HepG2 (cell line): ENCODE data around the gene IL36B. TPM values are rescaled to one million over a fixed set of nuclear protein-coding genes. Genes with fewer than 3 reads are reported as not detected.

Experiments used
- ATAC-seq: fragments of 200-7000 bp; cut with Tn5 transposase; 3 replicates; pipeline ENCODE4 v1.9.1; 2020; ENCODE audit warnings: mild to moderate bottlenecking, moderate library complexity
- BruUV-seq: library from RNA; stranded (reverse); fragments of 400-500 nt; replicated peaks from 2 replicates; lab custom pipeline; 2021; lab: Mats Ljungman, UMichigan
- CTCF ChIA-PET: fragments of 300-600 bp; formaldehyde crosslinking; extraction: SDS; loops from one replicate; lab custom pipeline; 2021; ENCODE audit warnings: low total read pairs, inconsistent platforms, low intra/inter-chr PET ratio; lab: Yijun Ruan, JAX
- POLR2A ChIA-PET: fragments of 350-600 bp; sonication (Branson Sonifier 250); formaldehyde crosslinking; loops from one replicate; lab custom pipeline; 2020; ENCODE audit warnings: antibody characterized with exemption, inconsistent platforms; lab: Yijun Ruan, JAX
- DNase-seq: peaks from one replicate; pipeline ENCODE4 v3.0.0-alpha.2; 2015; ENCODE audit warnings: low spot score
- FAIRE-seq: peaks from 3 replicates; lab custom pipeline; 2011; peaks lifted over from hg19 to GRCh38; lab: Jason Lieb, UNC
- H2AFZ ChIP-seq: one replicate; pipeline ENCODE4 v1.6.1; 2011; ENCODE audit warnings: low read length, inconsistent platforms
- H3K27ac ChIP-seq: fragments of 300-600 bp; 3 replicates; pipeline ENCODE4 v1.8.0; 2011; ENCODE audit warnings: mixed run types, mild to moderate bottlenecking, mixed read lengths, low read length, inconsistent platforms; ENCODE audit not compliant: insufficient read depth; ENCODE audit errors: extremely low read length
- H3K27me3 ChIP-seq, 2 experiments: fragments of 200-600 bp in 1 of 2; 2 replicates in 1 of 2; 3 replicates in 1 of 2; pipeline versions ENCODE4 v1.6.0 to v1.8.0; 2011; ENCODE audit warnings: low read length in 2 of 2, mild to moderate bottlenecking in 2 of 2, moderate library complexity in 2 of 2, inconsistent platforms in 1 of 2; ENCODE audit not compliant: insufficient read depth in 2 of 2, control insufficient read depth in 1 of 2
- H3K36me3 ChIP-seq, 2 experiments: fragments of 200-600 bp in 1 of 2; replicated peaks in 1 of 2; 2 replicates in 1 of 2; 3 replicates in 1 of 2; pipeline versions ENCODE4 v1.5.1 to v1.8.0; 2011; ENCODE audit warnings: low read length in 2 of 2, inconsistent platforms in 1 of 2; ENCODE audit not compliant: insufficient read depth in 2 of 2, control insufficient read depth in 1 of 2
- H3K4me1 ChIP-seq: 2 replicates; pipeline ENCODE4 v1.5.1; 2012; ENCODE audit warnings: low read length, inconsistent platforms; ENCODE audit not compliant: insufficient read depth
- H3K4me2 ChIP-seq: 2 replicates; pipeline ENCODE4 v1.6.0; 2011; ENCODE audit warnings: low read depth, low read length, inconsistent platforms
- H3K4me3 ChIP-seq, 3 experiments: fragments of 200-600 bp in 1 of 3; sonication (generic), shearing (Covaris generic) in 1 of 3; replicated peaks in 1 of 3; 2 replicates each; pipeline ENCODE4 v1.5.1; 2011 to 2016; ENCODE audit warnings: low read length in 3 of 3, inconsistent platforms in 2 of 3, low read depth in 2 of 3, mild to moderate bottlenecking in 2 of 3, control low read depth in 1 of 3, mixed read lengths in 1 of 3; ENCODE audit not compliant: insufficient read depth in 1 of 3
- H3K79me2 ChIP-seq: one replicate; pipeline ENCODE4 v1.6.1; 2011; ENCODE audit warnings: low read length, inconsistent platforms; ENCODE audit not compliant: insufficient read depth
- H3K9ac ChIP-seq: 2 replicates; pipeline ENCODE4 v1.6.0; 2011; ENCODE audit warnings: mild to moderate bottlenecking, low read depth, low read length, inconsistent platforms; ENCODE audit not compliant: insufficient read depth
- H3K9me3 ChIP-seq: 2 replicates; pipeline ENCODE4 v1.5.1; 2012; ENCODE audit warnings: mild to moderate bottlenecking, low read length
- H4K20me1 ChIP-seq: 2 replicates; pipeline ENCODE4 v1.6.0; 2011; ENCODE audit warnings: inconsistent platforms, mild to moderate bottlenecking, low read length, moderate library complexity; ENCODE audit not compliant: insufficient read depth
- CEBPG ChIP-seq: IDR thresholded peaks from 2 replicates; pipeline ENCODE4 v1.6.1; 2016
- E2F2 ChIP-seq: sonication (generic); formaldehyde crosslinking; IDR thresholded peaks from 2 replicates; pipeline ENCODE4 v1.4.0; 2020; ENCODE audit warnings: missing genetic modification reagents, borderline replicate concordance
- WGBS: methylation state at CpG from one replicate; pipeline ENCODE4 v1.1.6; 2017; ENCODE audit warnings: low lambda C conversion rate; 5-methylcytosine and 5-hydroxymethylcytosine counted together
- in situ Hi-C: cut with HindIII; loops from 2 replicates; pipeline ENCODE4 v1.10.0; 2017; ENCODE audit warnings: low pct_unique_long_range_greater_than_20kb; ENCODE audit not compliant: extremely low pct_ligation_motif_present
- intact Hi-C: fragments of 100-400 bp; cut with micrococcal nuclease; formaldehyde crosslinking; loops from one replicate; pipeline ENCODE4 v1.10.0; 2022; ENCODE audit not compliant: unreplicated experiment
- polyA plus RNA-seq, 8 experiments: library from polyadenylated mRNA; depleted of rRNA in 3 of 8; stranded (reverse) in 7 of 8; unstranded in 1 of 8; fragments of >200 nt; fragmentation: Illumina TruSeq in 4 of 8; extraction: Trizol in 4 of 8; gene quantifications; 2 replicates each; pipeline versions ENCODE4 v1.2.1 to v1.2.3, GENCODE V29; 2011 to 2016; ENCODE audit warnings: low read depth in 4 of 8, missing spikeins in 1 of 8, mixed read lengths in 1 of 8; ENCODE audit not compliant: insufficient read depth in 1 of 8
- total RNA-seq, 5 experiments: library from RNA; depleted of rRNA; stranded (reverse); fragments of >200 nt; fragmentation: Illumina TruSeq; extraction: Trizol; gene quantifications; 2 replicates each; pipeline ENCODE4 v1.2.3, GENCODE V29; 2016; ENCODE audit warnings: low read depth in 1 of 5
- TF ChIP-seq, protein P1 (sequence below): sonication (generic); formaldehyde crosslinking; IDR thresholded peaks from 2 replicates; pipeline ENCODE4 v1.4.0; 2020; ENCODE audit warnings: low read depth, missing genetic modification reagents

Gene IL36B
- total and polyA plus RNA-seq, 2 of the 13 experiments (the other 11 are each of a cell fraction or from before 2014, with no cell fraction given): not detected

DNA sequence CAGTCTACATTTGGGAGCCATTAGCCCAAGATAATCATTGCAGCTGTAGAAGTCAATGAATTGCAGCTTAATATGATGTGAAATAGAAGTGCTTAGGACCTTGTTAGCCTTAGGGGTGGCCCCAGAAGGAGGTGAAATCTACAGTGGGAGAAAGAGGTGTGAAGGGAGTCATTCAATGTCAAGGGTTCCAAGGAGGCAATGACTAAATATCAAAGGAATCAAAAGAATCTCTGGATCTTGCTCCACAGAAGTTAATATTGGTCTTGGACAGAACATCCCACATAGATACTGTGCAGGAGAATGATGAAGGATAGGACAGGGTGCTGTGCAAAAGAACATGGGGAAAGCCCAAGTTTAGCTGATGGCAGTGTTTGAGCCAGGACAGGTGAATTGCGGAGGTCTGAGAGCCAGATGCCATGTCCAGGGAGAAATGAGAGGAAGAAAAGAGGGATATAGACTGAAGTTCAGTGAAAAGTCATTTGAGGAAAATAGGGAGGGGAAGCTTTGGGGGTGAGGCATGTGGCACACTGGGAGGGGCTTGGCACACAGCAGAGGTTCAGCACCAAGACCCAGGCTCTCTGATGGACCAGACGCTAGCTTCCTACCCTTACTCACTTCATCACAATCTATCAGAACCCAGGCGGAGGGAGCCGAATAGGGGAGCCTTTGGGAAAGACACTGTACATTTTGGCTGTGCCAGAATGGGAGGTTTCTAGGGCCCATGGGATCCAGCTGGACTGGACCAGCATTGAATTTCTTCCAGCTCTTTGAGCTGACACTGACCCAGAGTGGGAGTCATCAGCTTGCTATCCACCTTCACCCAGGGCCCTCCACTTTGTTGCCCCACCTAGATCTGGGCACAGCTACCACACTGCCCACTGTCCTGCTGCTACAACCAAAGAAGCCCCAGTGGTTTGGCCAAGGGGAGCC, 17.3 kb upstream of the IL36B start:
- Histone ChIP-seq H3K4me2 (no peak overlapping the region), H3K9me3 (no peaks in the 10 kb centered on the region), H3K79me2 (no peaks in the 10 kb centered on the region), H4K20me1 (no peaks in the 10 kb centered on the region), H3K4me3 (no peak overlapping the region), H3K27ac (no peak overlapping the region), H3K36me3 (no peaks in the 10 kb centered on the region), H3K4me1 (no peaks in the 10 kb centered on the region), H2AFZ (no peak overlapping the region), H3K27me3 (peaks cover 2 to 11% of the 10 kb centered on the region in 2 experiments; a peak in 3 of 5 replicates), H3K9ac (no peak overlapping the region)
- ChIA-PET POLR2A (no interaction called here), CTCF (no interaction called here)
- ATAC-seq: no peak
- intact Hi-C loops: no loop called here
- DNase-seq: no peak
- in situ Hi-C loops: no loop called here
- WGBS: 54% methylated on average over 4 of the region's 4 CpGs
- no TSS peak for BruUV-seq
- TF ChIP-seq, protein P1, sequence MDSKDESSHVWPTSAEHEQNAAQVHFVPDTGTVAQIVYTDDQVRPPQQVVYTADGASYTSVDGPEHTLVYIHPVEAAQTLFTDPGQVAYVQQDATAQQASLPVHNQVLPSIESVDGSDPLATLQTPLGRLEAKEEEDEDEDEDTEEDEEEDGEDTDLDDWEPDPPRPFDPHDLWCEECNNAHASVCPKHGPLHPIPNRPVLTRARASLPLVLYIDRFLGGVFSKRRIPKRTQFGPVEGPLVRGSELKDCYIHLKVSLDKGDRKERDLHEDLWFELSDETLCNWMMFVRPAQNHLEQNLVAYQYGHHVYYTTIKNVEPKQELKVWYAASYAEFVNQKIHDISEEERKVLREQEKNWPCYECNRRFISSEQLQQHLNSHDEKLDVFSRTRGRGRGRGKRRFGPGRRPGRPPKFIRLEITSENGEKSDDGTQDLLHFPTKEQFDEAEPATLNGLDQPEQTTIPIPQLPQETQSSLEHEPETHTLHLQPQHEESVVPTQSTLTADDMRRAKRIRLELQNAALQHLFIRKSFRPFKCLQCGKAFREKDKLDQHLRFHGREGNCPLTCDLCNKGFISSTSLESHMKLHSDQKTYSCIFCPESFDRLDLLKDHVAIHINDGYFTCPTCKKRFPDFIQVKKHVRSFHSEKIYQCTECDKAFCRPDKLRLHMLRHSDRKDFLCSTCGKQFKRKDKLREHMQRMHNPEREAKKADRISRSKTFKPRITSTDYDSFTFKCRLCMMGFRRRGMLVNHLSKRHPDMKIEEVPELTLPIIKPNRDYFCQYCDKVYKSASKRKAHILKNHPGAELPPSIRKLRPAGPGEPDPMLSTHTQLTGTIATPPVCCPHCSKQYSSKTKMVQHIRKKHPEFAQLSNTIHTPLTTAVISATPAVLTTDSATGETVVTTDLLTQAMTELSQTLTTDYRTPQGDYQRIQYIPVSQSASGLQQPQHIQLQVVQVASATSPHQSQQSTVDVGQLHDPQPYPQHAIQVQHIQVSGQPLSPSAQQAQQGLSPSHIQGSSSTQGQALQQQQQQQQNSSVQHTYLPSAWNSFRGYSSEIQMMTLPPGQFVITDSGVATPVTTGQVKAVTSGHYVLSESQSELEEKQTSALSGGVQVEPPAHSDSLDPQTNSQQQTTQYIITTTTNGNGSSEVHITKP (CRISPR knock-in tag): no peak
- TF ChIP-seq CEBPG (CRISPR knock-in tag): no peak
- no peak for TF ChIP-seq E2F2
- no peak for FAIRE-seq
